ENCODE measurements around the gene BLNK.

DNA sequence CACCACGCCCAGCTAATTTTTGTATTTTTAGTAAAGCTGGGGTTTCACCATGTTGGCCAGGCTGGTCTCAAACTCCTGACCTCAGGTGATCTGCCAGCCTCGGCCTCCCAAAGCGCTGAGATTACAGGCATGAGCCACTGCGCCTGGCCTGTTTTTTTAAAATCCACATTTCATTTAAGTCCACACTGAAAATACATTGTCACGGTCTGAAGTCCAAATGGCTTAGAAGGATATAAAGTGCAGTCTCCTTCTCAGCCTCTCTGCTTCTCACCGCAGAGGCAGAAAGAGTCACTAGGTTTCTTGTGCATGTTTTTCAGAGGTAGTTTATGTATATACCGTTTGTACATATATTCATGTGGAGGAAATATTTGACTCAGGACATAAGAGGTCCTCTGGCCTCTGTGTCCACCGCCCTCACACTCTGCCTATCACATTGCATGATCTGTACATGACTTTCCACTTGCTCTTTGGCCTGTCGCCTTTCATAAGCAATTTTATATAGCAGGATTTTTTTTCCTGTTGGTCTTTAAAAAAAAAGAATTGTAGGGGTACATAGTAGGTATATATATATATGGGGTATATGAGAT, 42.9 kb downstream of the BLNK start:
- TF ChIP-seq, protein P1, sequence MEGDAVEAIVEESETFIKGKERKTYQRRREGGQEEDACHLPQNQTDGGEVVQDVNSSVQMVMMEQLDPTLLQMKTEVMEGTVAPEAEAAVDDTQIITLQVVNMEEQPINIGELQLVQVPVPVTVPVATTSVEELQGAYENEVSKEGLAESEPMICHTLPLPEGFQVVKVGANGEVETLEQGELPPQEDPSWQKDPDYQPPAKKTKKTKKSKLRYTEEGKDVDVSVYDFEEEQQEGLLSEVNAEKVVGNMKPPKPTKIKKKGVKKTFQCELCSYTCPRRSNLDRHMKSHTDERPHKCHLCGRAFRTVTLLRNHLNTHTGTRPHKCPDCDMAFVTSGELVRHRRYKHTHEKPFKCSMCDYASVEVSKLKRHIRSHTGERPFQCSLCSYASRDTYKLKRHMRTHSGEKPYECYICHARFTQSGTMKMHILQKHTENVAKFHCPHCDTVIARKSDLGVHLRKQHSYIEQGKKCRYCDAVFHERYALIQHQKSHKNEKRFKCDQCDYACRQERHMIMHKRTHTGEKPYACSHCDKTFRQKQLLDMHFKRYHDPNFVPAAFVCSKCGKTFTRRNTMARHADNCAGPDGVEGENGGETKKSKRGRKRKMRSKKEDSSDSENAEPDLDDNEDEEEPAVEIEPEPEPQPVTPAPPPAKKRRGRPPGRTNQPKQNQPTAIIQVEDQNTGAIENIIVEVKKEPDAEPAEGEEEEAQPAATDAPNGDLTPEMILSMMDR (CRISPR knock-in tag; IDR thresholded peaks at IDR 0.05): no peak
- TF ChIP-seq SAP130 (CRISPR knock-in tag; IDR thresholded peaks at IDR 0.05; ENCODE audit: low read depth) (peak; percentile 47), SNRNP70 (IDR thresholded peaks at IDR 0.05; ENCODE audit: low read depth, low read length) (no peak), NR3C1 (CRISPR knock-in tag; IDR thresholded peaks at IDR 0.05) (no peak), POLR2A (IDR thresholded peaks at IDR 0.05; ENCODE audit: insufficient read depth in 1 of 2, low read depth in 2 of 2, low read length in 2 of 2) (peak in 1 of 2 experiments; percentile 21; a peak in 1 of 4 replicates), RAD21 (CRISPR knock-in tag; IDR thresholded peaks at IDR 0.05) (no peak), ZNF274 (CRISPR knock-in tag; IDR thresholded peaks at IDR 0.05) (no peak), HCFC1 (IDR thresholded peaks at IDR 0.05; ENCODE audit: low read depth, low read length) (no peak)
- TF ChIP-seq, protein P2, sequence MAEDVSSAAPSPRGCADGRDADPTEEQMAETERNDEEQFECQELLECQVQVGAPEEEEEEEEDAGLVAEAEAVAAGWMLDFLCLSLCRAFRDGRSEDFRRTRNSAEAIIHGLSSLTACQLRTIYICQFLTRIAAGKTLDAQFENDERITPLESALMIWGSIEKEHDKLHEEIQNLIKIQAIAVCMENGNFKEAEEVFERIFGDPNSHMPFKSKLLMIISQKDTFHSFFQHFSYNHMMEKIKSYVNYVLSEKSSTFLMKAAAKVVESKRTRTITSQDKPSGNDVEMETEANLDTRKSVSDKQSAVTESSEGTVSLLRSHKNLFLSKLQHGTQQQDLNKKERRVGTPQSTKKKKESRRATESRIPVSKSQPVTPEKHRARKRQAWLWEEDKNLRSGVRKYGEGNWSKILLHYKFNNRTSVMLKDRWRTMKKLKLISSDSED (CRISPR knock-in tag; IDR thresholded peaks at IDR 0.05): no peak
